ENCODE results near the gene STK10.

DNA sequence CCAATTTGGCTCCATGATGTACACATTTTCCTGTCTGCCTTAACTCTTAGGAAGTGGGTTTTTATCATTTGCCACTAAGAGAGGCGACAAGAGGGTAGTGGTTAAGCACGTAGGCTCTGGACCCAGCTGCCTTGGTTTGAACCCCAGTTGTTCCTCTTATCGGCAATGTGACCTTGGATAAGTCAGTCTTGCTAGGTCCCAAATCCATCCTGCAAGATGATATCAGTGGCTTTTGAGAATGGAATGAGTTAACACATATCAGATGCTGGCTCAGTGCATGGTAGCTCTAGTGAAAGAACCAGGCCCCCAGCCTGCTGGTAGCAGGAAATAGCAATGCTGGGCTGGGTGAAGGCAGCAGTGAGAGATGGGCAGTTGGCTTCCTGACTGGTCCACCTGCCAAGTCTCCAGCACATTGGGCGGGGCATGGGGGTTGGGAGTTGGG lies 72.5 kb downstream of the STK10 start:
- TF ChIP-seq, protein P1, sequence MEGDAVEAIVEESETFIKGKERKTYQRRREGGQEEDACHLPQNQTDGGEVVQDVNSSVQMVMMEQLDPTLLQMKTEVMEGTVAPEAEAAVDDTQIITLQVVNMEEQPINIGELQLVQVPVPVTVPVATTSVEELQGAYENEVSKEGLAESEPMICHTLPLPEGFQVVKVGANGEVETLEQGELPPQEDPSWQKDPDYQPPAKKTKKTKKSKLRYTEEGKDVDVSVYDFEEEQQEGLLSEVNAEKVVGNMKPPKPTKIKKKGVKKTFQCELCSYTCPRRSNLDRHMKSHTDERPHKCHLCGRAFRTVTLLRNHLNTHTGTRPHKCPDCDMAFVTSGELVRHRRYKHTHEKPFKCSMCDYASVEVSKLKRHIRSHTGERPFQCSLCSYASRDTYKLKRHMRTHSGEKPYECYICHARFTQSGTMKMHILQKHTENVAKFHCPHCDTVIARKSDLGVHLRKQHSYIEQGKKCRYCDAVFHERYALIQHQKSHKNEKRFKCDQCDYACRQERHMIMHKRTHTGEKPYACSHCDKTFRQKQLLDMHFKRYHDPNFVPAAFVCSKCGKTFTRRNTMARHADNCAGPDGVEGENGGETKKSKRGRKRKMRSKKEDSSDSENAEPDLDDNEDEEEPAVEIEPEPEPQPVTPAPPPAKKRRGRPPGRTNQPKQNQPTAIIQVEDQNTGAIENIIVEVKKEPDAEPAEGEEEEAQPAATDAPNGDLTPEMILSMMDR (IDR thresholded peaks at IDR 0.05), result no peak
- no peak for TF ChIP-seq POLR2A (IDR thresholded peaks at IDR 0.05)
